ENCODE measurements around the gene MT2A.

MT2A gene

GRCh38 chr16:56583351-56584168 is 24.8 kb upstream of the MT2A start:
- H2AFZ ChIP-seq (ENCODE audit: low read length) = no peak overlapping the region
- no peaks in the 10 kb centered on the region for H3K79me2 ChIP-seq (ENCODE audit: insufficient read depth, low read length)
- TF ChIP-seq, protein P1, sequence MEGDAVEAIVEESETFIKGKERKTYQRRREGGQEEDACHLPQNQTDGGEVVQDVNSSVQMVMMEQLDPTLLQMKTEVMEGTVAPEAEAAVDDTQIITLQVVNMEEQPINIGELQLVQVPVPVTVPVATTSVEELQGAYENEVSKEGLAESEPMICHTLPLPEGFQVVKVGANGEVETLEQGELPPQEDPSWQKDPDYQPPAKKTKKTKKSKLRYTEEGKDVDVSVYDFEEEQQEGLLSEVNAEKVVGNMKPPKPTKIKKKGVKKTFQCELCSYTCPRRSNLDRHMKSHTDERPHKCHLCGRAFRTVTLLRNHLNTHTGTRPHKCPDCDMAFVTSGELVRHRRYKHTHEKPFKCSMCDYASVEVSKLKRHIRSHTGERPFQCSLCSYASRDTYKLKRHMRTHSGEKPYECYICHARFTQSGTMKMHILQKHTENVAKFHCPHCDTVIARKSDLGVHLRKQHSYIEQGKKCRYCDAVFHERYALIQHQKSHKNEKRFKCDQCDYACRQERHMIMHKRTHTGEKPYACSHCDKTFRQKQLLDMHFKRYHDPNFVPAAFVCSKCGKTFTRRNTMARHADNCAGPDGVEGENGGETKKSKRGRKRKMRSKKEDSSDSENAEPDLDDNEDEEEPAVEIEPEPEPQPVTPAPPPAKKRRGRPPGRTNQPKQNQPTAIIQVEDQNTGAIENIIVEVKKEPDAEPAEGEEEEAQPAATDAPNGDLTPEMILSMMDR (IDR thresholded peaks at IDR 0.05; ENCODE audit: low read length) = no peak
- no peak for TF ChIP-seq EZH2 (IDR thresholded peaks at IDR 0.05; ENCODE audit: borderline replicate concordance, low read length)
- H3K36me3 ChIP-seq (ENCODE audit: insufficient read depth, low read length) = no peaks in the 10 kb centered on the region
- no peaks in the 10 kb centered on the region for H3K9me3 ChIP-seq (ENCODE audit: low read length)
- H3K4me1 ChIP-seq (ENCODE audit: insufficient read depth, low read length, severe bottlenecking) = no peaks in the 10 kb centered on the region
- H3K9ac ChIP-seq (ENCODE audit: low read length) = no peak overlapping the region
- no peak overlapping the region for H3K4me2 ChIP-seq (ENCODE audit: low read length)
- H3K27me3 ChIP-seq (ENCODE audit: insufficient read depth, low read length) = no peaks in the 10 kb centered on the region
- H4K20me1 ChIP-seq (ENCODE audit: insufficient read depth, low read length) = no peaks in the 10 kb centered on the region
- no peaks in the 10 kb centered on the region for H3K9me2 ChIP-seq (ENCODE audit: low read depth, low read length)
- H3K4me3 ChIP-seq (ENCODE audit: low read depth, low read length, poor library complexity, severe bottlenecking) = no peak overlapping the region
- H3F3A ChIP-seq (ENCODE audit: insufficient read depth, low read length) = 0 out of 2 replicates have a peak, but pooled peaks cover 4% of the 10 kb centered on the region
- no peak overlapping the region for H3K27ac ChIP-seq (ENCODE audit: low read depth, low read length, poor library complexity, severe bottlenecking)

GRCh38 chr16:56584276-56584675 is 24.1 kb upstream of the MT2A start:
- Histone ChIP-seq H3K9ac (ENCODE audit: low read length) (no peak overlapping the region), H3K79me2 (ENCODE audit: insufficient read depth, low read length) (no peaks in the 10 kb centered on the region), H3K4me2 (ENCODE audit: low read length) (no peak overlapping the region), H3K27me3 (ENCODE audit: insufficient read depth, low read length) (no peaks in the 10 kb centered on the region), H2AFZ (ENCODE audit: low read length) (no peak overlapping the region), H3K4me3 (ENCODE audit: low read depth, low read length, poor library complexity, severe bottlenecking) (no peak overlapping the region), H3K4me1 (ENCODE audit: insufficient read depth, low read length, severe bottlenecking) (no peaks in the 10 kb centered on the region), H3F3A (ENCODE audit: insufficient read depth, low read length) (no peaks in the 10 kb centered on the region), H3K36me3 (ENCODE audit: insufficient read depth, low read length) (no peaks in the 10 kb centered on the region), H3K9me2 (ENCODE audit: low read depth, low read length) (no peaks in the 10 kb centered on the region), H3K9me3 (ENCODE audit: low read length) (no peaks in the 10 kb centered on the region), H4K20me1 (ENCODE audit: insufficient read depth, low read length) (no peaks in the 10 kb centered on the region), H3K27ac (ENCODE audit: low read depth, low read length, poor library complexity, severe bottlenecking) (no peak overlapping the region)
- no peak for TF ChIP-seq EZH2 (IDR thresholded peaks at IDR 0.05; ENCODE audit: borderline replicate concordance, low read length)
- TF ChIP-seq, protein P1 (IDR thresholded peaks at IDR 0.05; ENCODE audit: low read length) = no peak

DNA sequence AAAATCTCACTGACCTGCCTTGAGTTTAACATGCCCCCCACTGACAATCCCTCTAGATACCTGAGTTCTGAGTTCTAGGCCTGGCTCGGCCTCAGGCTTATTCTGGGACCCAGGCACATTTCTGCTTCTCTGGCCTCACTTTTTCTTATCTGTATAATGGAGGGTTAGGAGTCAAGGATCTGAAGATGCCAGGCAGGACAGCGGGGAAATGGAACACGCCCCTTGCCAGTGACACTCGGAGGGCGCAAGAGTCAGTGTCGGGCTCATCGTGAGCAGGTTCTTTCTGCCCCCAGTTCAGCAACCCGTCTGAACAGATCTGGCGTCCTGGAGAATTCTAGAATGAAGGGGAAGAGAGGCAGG is 19.6 kb upstream of the MT2A start:
- Histone ChIP-seq H3K4me2 (ENCODE audit: low read length) (no peak overlapping the region), H3K9ac (ENCODE audit: low read length) (no peak overlapping the region), H3K27ac (ENCODE audit: low read depth, low read length, poor library complexity, severe bottlenecking) (no peak overlapping the region), H2AFZ (ENCODE audit: low read length) (no peak overlapping the region), H3K36me3 (ENCODE audit: insufficient read depth, low read length) (no peaks in the 10 kb centered on the region), H3K9me3 (ENCODE audit: low read length) (no peaks in the 10 kb centered on the region), H3K9me2 (ENCODE audit: low read depth, low read length) (no peaks in the 10 kb centered on the region), H3K27me3 (ENCODE audit: insufficient read depth, low read length) (no peaks in the 10 kb centered on the region), H4K20me1 (ENCODE audit: insufficient read depth, low read length) (no peaks in the 10 kb centered on the region), H3F3A (ENCODE audit: insufficient read depth, low read length) (no peaks in the 10 kb centered on the region), H3K79me2 (ENCODE audit: insufficient read depth, low read length) (no peaks in the 10 kb centered on the region), H3K4me3 (ENCODE audit: low read depth, low read length, poor library complexity, severe bottlenecking) (no peak overlapping the region), H3K4me1 (ENCODE audit: insufficient read depth, low read length, severe bottlenecking) (peaks cover 5% of the 10 kb centered on the region)
- TF ChIP-seq, protein P1 (IDR thresholded peaks at IDR 0.05; ENCODE audit: low read length) = no peak
- TF ChIP-seq EZH2 (IDR thresholded peaks at IDR 0.05; ENCODE audit: borderline replicate concordance, low read length) = no peak
